ENCODE measurements around the gene EMD. TPM values are rescaled to one million over a fixed set of nuclear protein-coding genes. Genes with fewer than 3 reads are reported as not detected.

Gene EMD
- polyA plus RNA-seq, 1 of the 3 experiments (the other 2 are of a cell fraction) = 68.0 TPM

DNA sequence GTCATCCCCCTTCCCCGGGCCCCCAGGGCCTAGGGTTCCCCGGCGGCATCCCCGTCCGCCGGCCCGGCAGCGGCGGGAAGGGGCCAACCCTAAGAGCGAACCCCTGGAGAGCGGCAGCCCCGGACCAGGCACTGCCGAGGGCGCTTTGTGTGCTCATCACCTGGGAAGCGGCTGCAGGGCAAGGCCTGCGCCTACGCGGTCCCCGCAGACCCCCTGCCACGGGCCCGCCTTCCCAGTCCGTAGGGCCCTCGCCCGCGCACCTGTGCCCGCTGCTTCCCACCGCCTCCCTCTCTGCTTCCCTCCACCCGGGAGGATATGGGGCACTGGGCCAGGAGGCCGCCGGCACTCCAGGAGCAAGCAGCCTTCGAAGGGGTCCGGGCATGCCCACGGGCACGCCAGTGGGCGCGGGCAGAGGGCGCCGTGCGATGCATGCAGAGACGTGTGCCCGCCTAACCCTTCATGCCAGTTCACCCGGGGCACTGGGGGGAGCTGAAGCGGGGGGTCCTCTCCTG is 7.2 kb upstream of the EMD start:
- peak overlapping the region; percentile 57 for H3K4me2 ChIP-seq
- peaks cover 19% of the 10 kb centered on the region for H4K20me1 ChIP-seq (ENCODE audit: insufficient read depth)
- peaks cover 69% of the 10 kb centered on the region for H3K79me2 ChIP-seq (ENCODE audit: insufficient read depth)
- ChIA-PET POLR2A (no interaction called here), CTCF (no interaction called here)
- H3K4me1 ChIP-seq (ENCODE audit: control insufficient read depth in 1 of 2, insufficient read depth in 2 of 2, low read depth in 1 of 2, low read length in 1 of 2) = peaks cover 13 to 16% of the 10 kb centered on the region in 2 experiments; a peak in 2 of 4 replicates
- H3K9ac ChIP-seq = peak overlapping the region; percentile 21; the same call in 1 of the 2 replicates
- H3K27me3 ChIP-seq (ENCODE audit: insufficient read depth) = no peaks in the 10 kb centered on the region
- no peaks in the 10 kb centered on the region for H3K9me2 ChIP-seq
- TF ChIP-seq RCOR1 (IDR thresholded peaks at IDR 0.05; ENCODE audit: low read length) (no peak), NRF1 (IDR thresholded peaks at IDR 0.05; ENCODE audit: low read depth, low read length) (no peak)
- TF ChIP-seq, protein P1, sequence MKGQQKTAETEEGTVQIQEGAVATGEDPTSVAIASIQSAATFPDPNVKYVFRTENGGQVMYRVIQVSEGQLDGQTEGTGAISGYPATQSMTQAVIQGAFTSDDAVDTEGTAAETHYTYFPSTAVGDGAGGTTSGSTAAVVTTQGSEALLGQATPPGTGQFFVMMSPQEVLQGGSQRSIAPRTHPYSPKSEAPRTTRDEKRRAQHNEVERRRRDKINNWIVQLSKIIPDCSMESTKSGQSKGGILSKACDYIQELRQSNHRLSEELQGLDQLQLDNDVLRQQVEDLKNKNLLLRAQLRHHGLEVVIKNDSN (IDR thresholded peaks at IDR 0.05; ENCODE audit: borderline replicate concordance, low read depth) = no peak
- peaks cover 4 to 8% of the 10 kb centered on the region in 2 experiments for H3K36me3 ChIP-seq (replicated peaks in 1 of 2; ENCODE audit: control insufficient read depth in 1 of 2, insufficient read depth in 2 of 2, low read length in 1 of 2)
- no peak overlapping the region; a peak in 1 of 4 replicates for H3K27ac ChIP-seq (ENCODE audit: low read depth in 2 of 2, low read length in 1 of 2)
- peaks cover 14% of the 10 kb centered on the region for H3F3A ChIP-seq (replicated peaks; ENCODE audit: insufficient read depth)
- H3K9me3 ChIP-seq = no peaks in the 10 kb centered on the region
- WGBS (ENCODE audit: low lambda C conversion rate) = 71% methylated on average over 30 of the region's 43 CpGs
- peak overlapping the region in 1 of 2 experiments; percentile 32; a peak in 2 of 4 replicates for H3K4me3 ChIP-seq (ENCODE audit: low read depth in 2 of 2, low read length in 1 of 2)
- no peak for DNase-seq
- no peak overlapping the region for H2AFZ ChIP-seq (ENCODE audit: low read depth)

DNA sequence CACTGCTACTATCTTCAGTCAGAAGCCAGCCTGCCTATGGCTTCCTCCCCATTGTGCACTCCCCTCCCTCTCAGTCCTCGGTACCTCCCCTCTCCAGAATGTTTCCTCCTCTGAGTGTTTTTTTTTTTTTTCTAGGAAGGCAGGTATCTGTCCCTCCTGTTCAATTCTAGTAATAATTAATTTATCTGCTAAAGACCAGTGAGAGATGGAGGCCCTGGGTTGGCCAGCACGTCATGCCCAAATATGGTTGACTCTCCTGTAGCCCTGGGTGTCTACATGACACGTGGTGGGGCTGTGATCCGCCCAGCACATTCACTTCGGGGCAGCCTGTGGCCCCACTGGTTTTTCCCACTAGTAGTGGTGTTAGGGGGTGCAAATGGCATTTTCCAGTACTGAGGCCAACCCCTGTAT is 6.5 kb upstream of the EMD start:
- H3F3A ChIP-seq (replicated peaks; ENCODE audit: insufficient read depth) = peaks cover 13% of the 10 kb centered on the region
- H2AFZ ChIP-seq (ENCODE audit: low read depth) = no peak overlapping the region
- 47% methylated on average over 5 of the region's 5 CpGs for WGBS (ENCODE audit: low lambda C conversion rate)
- no peak for DNase-seq
- peaks cover 0 to under 1% of the 10 kb centered on the region in 2 experiments for H3K36me3 ChIP-seq (replicated peaks in 1 of 2; ENCODE audit: control insufficient read depth in 1 of 2, insufficient read depth in 2 of 2, low read length in 1 of 2)
- POLR2A ChIA-PET = interaction anchor here (0.7 kb wide), 1 partner anchor 494 kb away, joined by 3 read pairs; no protein-coding TSS in a partner anchor
- H3K27ac ChIP-seq (ENCODE audit: low read depth in 2 of 2, low read length in 1 of 2) = no peak overlapping the region
- peaks cover 66% of the 10 kb centered on the region for H3K79me2 ChIP-seq (ENCODE audit: insufficient read depth)
- no peaks in the 10 kb centered on the region for H3K9me3 ChIP-seq
- peaks cover 11% of the 10 kb centered on the region for H4K20me1 ChIP-seq (ENCODE audit: insufficient read depth)
- H3K4me2 ChIP-seq = 0 out of 2 replicates have a peak overlapping the region, but pooled peaks have one; percentile 57
- CTCF ChIA-PET = interaction anchor here (0.7 to 1.5 kb wide), 2 partner anchors 162 to 404 kb away, joined by 3 to 6 read pairs; no protein-coding TSS in a partner anchor
- H3K27me3 ChIP-seq (ENCODE audit: insufficient read depth) = no peaks in the 10 kb centered on the region
- no peaks in the 10 kb centered on the region for H3K9me2 ChIP-seq
- no peak overlapping the region for H3K4me3 ChIP-seq (ENCODE audit: low read depth in 2 of 2, low read length in 1 of 2)
- no peak overlapping the region for H3K9ac ChIP-seq
- peaks cover 11 to 16% of the 10 kb centered on the region in 2 experiments; a peak in 2 of 4 replicates for H3K4me1 ChIP-seq (ENCODE audit: control insufficient read depth in 1 of 2, insufficient read depth in 2 of 2, low read depth in 1 of 2, low read length in 1 of 2)
- TF ChIP-seq MEF2A (IDR thresholded peaks at IDR 0.05; ENCODE audit: borderline replicate concordance, low read depth) (no peak), RXRA (IDR thresholded peaks at IDR 0.05; ENCODE audit: borderline replicate concordance, low read depth) (no peak), FOXM1 (IDR thresholded peaks at IDR 0.05; ENCODE audit: low read depth) (no peak), TEAD4 (IDR thresholded peaks at IDR 0.05; ENCODE audit: borderline replicate concordance, insufficient read depth) (no peak), EZH2phosphoT487 (IDR thresholded peaks at IDR 0.05; ENCODE audit: borderline replicate concordance, low read depth) (no peak), RFX5 (IDR thresholded peaks at IDR 0.05; ENCODE audit: low read length) (no peak), TCF12 (IDR thresholded peaks at IDR 0.05) (no peak), TAF1 (IDR thresholded peaks at IDR 0.05; ENCODE audit: borderline replicate concordance, low read depth, low read length) (no peak), FOSL2 (IDR thresholded peaks at IDR 0.05; ENCODE audit: borderline replicate concordance, low read depth) (no peak), ELF1 (IDR thresholded peaks at IDR 0.05) (no peak), YY1 (IDR thresholded peaks at IDR 0.05; ENCODE audit: low read depth) (no peak), JUND (IDR thresholded peaks at IDR 0.05) (no peak), SIN3A (IDR thresholded peaks at IDR 0.05; ENCODE audit: borderline replicate concordance, low read depth, low read length) (no peak), GABPA (IDR thresholded peaks at IDR 0.05; ENCODE audit: low read depth) (no peak)
- TF ChIP-seq, protein P2, sequence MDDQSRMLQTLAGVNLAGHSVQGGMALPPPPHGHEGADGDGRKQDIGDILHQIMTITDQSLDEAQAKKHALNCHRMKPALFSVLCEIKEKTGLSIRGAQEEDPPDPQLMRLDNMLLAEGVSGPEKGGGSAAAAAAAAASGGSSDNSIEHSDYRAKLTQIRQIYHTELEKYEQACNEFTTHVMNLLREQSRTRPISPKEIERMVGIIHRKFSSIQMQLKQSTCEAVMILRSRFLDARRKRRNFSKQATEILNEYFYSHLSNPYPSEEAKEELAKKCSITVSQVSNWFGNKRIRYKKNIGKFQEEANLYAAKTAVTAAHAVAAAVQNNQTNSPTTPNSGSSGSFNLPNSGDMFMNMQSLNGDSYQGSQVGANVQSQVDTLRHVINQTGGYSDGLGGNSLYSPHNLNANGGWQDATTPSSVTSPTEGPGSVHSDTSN (IDR thresholded peaks at IDR 0.05) = no peak
- TF ChIP-seq, protein P3, sequence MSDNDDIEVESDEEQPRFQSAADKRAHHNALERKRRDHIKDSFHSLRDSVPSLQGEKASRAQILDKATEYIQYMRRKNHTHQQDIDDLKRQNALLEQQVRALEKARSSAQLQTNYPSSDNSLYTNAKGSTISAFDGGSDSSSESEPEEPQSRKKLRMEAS (IDR thresholded peaks at IDR 0.05; ENCODE audit: low read depth) = no peak
- TF ChIP-seq, protein P1 (IDR thresholded peaks at IDR 0.05; ENCODE audit: borderline replicate concordance, low read depth) = no peak
- TF ChIP-seq, protein P4, sequence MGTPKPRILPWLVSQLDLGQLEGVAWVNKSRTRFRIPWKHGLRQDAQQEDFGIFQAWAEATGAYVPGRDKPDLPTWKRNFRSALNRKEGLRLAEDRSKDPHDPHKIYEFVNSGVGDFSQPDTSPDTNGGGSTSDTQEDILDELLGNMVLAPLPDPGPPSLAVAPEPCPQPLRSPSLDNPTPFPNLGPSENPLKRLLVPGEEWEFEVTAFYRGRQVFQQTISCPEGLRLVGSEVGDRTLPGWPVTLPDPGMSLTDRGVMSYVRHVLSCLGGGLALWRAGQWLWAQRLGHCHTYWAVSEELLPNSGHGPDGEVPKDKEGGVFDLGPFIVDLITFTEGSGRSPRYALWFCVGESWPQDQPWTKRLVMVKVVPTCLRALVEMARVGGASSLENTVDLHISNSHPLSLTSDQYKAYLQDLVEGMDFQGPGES (IDR thresholded peaks at IDR 0.05; ENCODE audit: low read depth, low read length) = no peak
- TF ChIP-seq, protein P5, sequence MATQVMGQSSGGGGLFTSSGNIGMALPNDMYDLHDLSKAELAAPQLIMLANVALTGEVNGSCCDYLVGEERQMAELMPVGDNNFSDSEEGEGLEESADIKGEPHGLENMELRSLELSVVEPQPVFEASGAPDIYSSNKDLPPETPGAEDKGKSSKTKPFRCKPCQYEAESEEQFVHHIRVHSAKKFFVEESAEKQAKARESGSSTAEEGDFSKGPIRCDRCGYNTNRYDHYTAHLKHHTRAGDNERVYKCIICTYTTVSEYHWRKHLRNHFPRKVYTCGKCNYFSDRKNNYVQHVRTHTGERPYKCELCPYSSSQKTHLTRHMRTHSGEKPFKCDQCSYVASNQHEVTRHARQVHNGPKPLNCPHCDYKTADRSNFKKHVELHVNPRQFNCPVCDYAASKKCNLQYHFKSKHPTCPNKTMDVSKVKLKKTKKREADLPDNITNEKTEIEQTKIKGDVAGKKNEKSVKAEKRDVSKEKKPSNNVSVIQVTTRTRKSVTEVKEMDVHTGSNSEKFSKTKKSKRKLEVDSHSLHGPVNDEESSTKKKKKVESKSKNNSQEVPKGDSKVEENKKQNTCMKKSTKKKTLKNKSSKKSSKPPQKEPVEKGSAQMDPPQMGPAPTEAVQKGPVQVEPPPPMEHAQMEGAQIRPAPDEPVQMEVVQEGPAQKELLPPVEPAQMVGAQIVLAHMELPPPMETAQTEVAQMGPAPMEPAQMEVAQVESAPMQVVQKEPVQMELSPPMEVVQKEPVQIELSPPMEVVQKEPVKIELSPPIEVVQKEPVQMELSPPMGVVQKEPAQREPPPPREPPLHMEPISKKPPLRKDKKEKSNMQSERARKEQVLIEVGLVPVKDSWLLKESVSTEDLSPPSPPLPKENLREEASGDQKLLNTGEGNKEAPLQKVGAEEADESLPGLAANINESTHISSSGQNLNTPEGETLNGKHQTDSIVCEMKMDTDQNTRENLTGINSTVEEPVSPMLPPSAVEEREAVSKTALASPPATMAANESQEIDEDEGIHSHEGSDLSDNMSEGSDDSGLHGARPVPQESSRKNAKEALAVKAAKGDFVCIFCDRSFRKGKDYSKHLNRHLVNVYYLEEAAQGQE (IDR thresholded peaks at IDR 0.05; ENCODE audit: low read depth, low read length) = no peak
